Endometrial microvascular endothelial cells (primary cell): ENCODE results near the gene ALPP. TPM values are rescaled to one million over a fixed set of nuclear protein-coding genes. Genes with fewer than 3 reads are reported as not detected.

Experiments used
- total RNA-seq: library from RNA; depleted of rRNA; stranded (reverse); fragments of >200 nt; gene quantifications from one replicate; pipeline ENCODE4 v1.2.3, GENCODE V29; 2015; ENCODE audit errors: inconsistent ontology term

The ALPP gene
- total RNA-seq, 1 donor from 2014 or later, result not detected

Other genes starting within 250 kb of the ALPP start
- gene ALPG, start 28.1 kb downstream of the ALPP start, total RNA-seq, result not detected
- not detected for gene ALPI, start 77.4 kb downstream of the ALPP start, total RNA-seq
- not detected for gene ECEL1, start 109.1 kb downstream of the ALPP start, total RNA-seq
- not detected for gene PRSS56, start 141.6 kb downstream of the ALPP start, total RNA-seq
- gene CHRND, start 147.4 kb downstream of the ALPP start, total RNA-seq, result not detected
- not detected for gene CHRNG, start 160.9 kb downstream of the ALPP start, total RNA-seq
- 1.7 TPM for gene TIGD1, start 171.8 kb downstream of the ALPP start, total RNA-seq
- gene EIF4E2, start 171.9 kb downstream of the ALPP start, total RNA-seq, result 100 TPM